H9 (cell line): ENCODE measurements around the gene FAM3B. TPM values are rescaled to one million over a fixed set of nuclear protein-coding genes. Genes with fewer than 3 reads are reported as not detected.

Experiments
- DNase-seq: peaks from one replicate; pipeline ENCODE4 v3.0.0-alpha.2; 2017
- H2AFZ ChIP-seq: one replicate; pipeline ENCODE4 v1.6.1; 2013; ENCODE audit warnings: mild to moderate bottlenecking, low read length, control low read depth, moderate library complexity
- H2AK5ac ChIP-seq: 2 replicates; pipeline ENCODE4 v1.6.1; 2013; ENCODE audit warnings: low read length, control low read depth, mixed read lengths; ENCODE audit not compliant: insufficient read length
- H2BK120ac ChIP-seq: one replicate; pipeline ENCODE4 v1.6.1; 2013; ENCODE audit warnings: low read depth, mild to moderate bottlenecking, low read length, control low read depth, inconsistent platforms; ENCODE audit not compliant: poor library complexity, severe bottlenecking
- H2BK12ac ChIP-seq: 2 replicates; pipeline ENCODE4 v1.6.1; 2013; ENCODE audit warnings: low read length, control low read depth, mixed read lengths, low read depth; ENCODE audit not compliant: insufficient read length
- H2BK15ac ChIP-seq: 2 replicates; pipeline ENCODE4 v1.6.1; 2013; ENCODE audit warnings: low read depth, low read length, control low read depth
- H2BK20ac ChIP-seq: one replicate; pipeline ENCODE4 v1.6.1; 2013; ENCODE audit warnings: low read depth, mild to moderate bottlenecking, low read length, control low read depth, inconsistent platforms; ENCODE audit not compliant: poor library complexity, severe bottlenecking
- H2BK5ac ChIP-seq: 2 replicates; pipeline ENCODE4 v1.6.1; 2013; ENCODE audit warnings: low read length, control low read depth, mixed read lengths; ENCODE audit not compliant: insufficient read length
- H3K14ac ChIP-seq: 2 replicates; pipeline ENCODE4 v1.6.1; 2013; ENCODE audit warnings: low read length, control low read depth; ENCODE audit not compliant: insufficient read depth
- H3K18ac ChIP-seq: 2 replicates; pipeline ENCODE4 v1.6.1; 2013; ENCODE audit warnings: low read depth, mild to moderate bottlenecking, mixed read lengths, low read length, control low read depth; ENCODE audit not compliant: insufficient read length
- H3K23ac ChIP-seq: 2 replicates; pipeline ENCODE4 v1.6.1; 2013; ENCODE audit warnings: low read length, control low read depth, mixed read lengths, low read depth; ENCODE audit not compliant: insufficient read length
- H3K23me2 ChIP-seq: 2 replicates; pipeline ENCODE4 v1.6.1; 2013; ENCODE audit warnings: low read depth, mild to moderate bottlenecking, mixed read lengths, low read length, control low read depth; ENCODE audit not compliant: insufficient read length, poor library complexity, severe bottlenecking
- H3K27ac ChIP-seq: 2 replicates; pipeline ENCODE4 v1.5.1; 2013; ENCODE audit warnings: low read length, control low read depth, mixed read lengths, low read depth; ENCODE audit not compliant: insufficient read length
- H3K27me3 ChIP-seq: 2 replicates; pipeline ENCODE4 v1.6.1; 2013; ENCODE audit warnings: low read length, control low read depth, inconsistent platforms; ENCODE audit not compliant: insufficient read depth
- H3K4ac ChIP-seq: 2 replicates; pipeline ENCODE4 v1.6.1; 2013; ENCODE audit warnings: low read depth, mild to moderate bottlenecking, control low read depth, inconsistent platforms, low read length, moderate library complexity
- H3K4me1 ChIP-seq: 2 replicates; pipeline ENCODE4 v1.6.1; 2013; ENCODE audit warnings: low read length, control low read depth, inconsistent platforms; ENCODE audit not compliant: insufficient read depth
- H3K4me2 ChIP-seq: 2 replicates; pipeline ENCODE4 v1.6.1; 2013; ENCODE audit warnings: low read length, control low read depth, mixed read lengths; ENCODE audit not compliant: insufficient read length, insufficient read depth
- H3K56ac ChIP-seq: 2 replicates; pipeline ENCODE4 v1.6.1; 2013; ENCODE audit warnings: low read depth, mild to moderate bottlenecking, mixed read lengths, low read length, control low read depth; ENCODE audit not compliant: insufficient read length
- H3K79me1 ChIP-seq: 2 replicates; pipeline ENCODE4 v1.6.1; 2013; ENCODE audit warnings: low read depth, mild to moderate bottlenecking, moderate library complexity, low read length, control low read depth, inconsistent platforms; ENCODE audit not compliant: insufficient read depth, poor library complexity, severe bottlenecking
- H3K79me2 ChIP-seq: 2 replicates; pipeline ENCODE4 v1.6.1; 2013; ENCODE audit warnings: low read length, control low read depth, inconsistent platforms; ENCODE audit not compliant: insufficient read depth
- H3K9ac ChIP-seq: 2 replicates; pipeline ENCODE4 v1.6.1; 2013; ENCODE audit warnings: low read length, control low read depth, mixed read lengths; ENCODE audit not compliant: insufficient read length; ENCODE audit errors: extremely low read depth
- H3K9me3 ChIP-seq: one replicate; pipeline ENCODE4 v1.6.1; 2013; ENCODE audit warnings: low read depth, low read length, inconsistent platforms; ENCODE audit not compliant: control insufficient read depth
- H3T11ph ChIP-seq: one replicate; pipeline ENCODE4 v1.6.1; 2013; ENCODE audit warnings: mild to moderate bottlenecking, low read length, control low read depth, inconsistent platforms
- H4K20me1 ChIP-seq: one replicate; pipeline ENCODE4 v1.6.1; 2013; ENCODE audit not compliant: control insufficient read depth, insufficient read length, insufficient read depth
- H4K5ac ChIP-seq: 2 replicates; pipeline ENCODE4 v1.6.1; 2013; ENCODE audit warnings: low read depth, mild to moderate bottlenecking, mixed read lengths, low read length, control low read depth; ENCODE audit not compliant: insufficient read length
- H4K8ac ChIP-seq: replicated peaks from 2 replicates; pipeline ENCODE4 v1.6.1; 2013; ENCODE audit warnings: low read length, control low read depth, mixed read lengths, low read depth; ENCODE audit not compliant: insufficient read length
- H4K91ac ChIP-seq: 2 replicates; pipeline ENCODE4 v1.6.1; 2013; ENCODE audit warnings: low read depth, mild to moderate bottlenecking, moderate library complexity, mixed read lengths, low read length, control low read depth; ENCODE audit not compliant: insufficient read length
- H3K27ac Mint-ChIP-seq, 3 experiments: 2 replicates in 2 of 3; 3 replicates in 1 of 3; pipeline ENCODE4 v1.8.0; 2020 to 2021; ENCODE audit warnings: mixed read lengths in 3 of 3, mild to moderate bottlenecking in 1 of 3, moderate library complexity in 1 of 3
- H3K27me3 Mint-ChIP-seq: 2 replicates; pipeline ENCODE4 v1.8.0; 2021; ENCODE audit warnings: low read depth, mild to moderate bottlenecking, moderate library complexity, mixed read lengths
- H3K36me3 Mint-ChIP-seq, 3 experiments: 2 replicates in 2 of 3; 3 replicates in 1 of 3; pipeline ENCODE4 v1.8.0; 2020 to 2021; ENCODE audit warnings: low read depth in 3 of 3, mixed read lengths in 3 of 3; ENCODE audit not compliant: insufficient read depth in 1 of 3
- H3K4me1 Mint-ChIP-seq, 2 experiments: 2 replicates each; pipeline ENCODE4 v1.8.0; 2020; ENCODE audit warnings: mixed read lengths in 2 of 2
- H3K4me3 Mint-ChIP-seq, 2 experiments: 2 replicates in 1 of 2; 3 replicates in 1 of 2; pipeline ENCODE4 v1.8.0; 2020 to 2021; ENCODE audit warnings: mild to moderate bottlenecking in 2 of 2, mixed read lengths in 2 of 2, moderate library complexity in 1 of 2
- H3K9me3 Mint-ChIP-seq, 2 experiments: 2 replicates in 1 of 2; 3 replicates in 1 of 2; pipeline ENCODE4 v1.8.0; 2020; ENCODE audit warnings: mild to moderate bottlenecking in 2 of 2, mixed read lengths in 2 of 2, moderate library complexity in 1 of 2
- WGBS: extraction: QIAGEN DNeasy Blood & Tissue Kit; methylation state at CpG from one replicate; pipeline ENCODE4 v1.1.7; 2013; ENCODE audit warnings: missing lambda C conversion rate, low lambda C conversion rate, mixed read lengths; ENCODE audit not compliant: insufficient read length; ENCODE audit errors: extremely low coverage; 5-methylcytosine and 5-hydroxymethylcytosine counted together
- total RNA-seq: library from RNA; stranded (reverse); gene quantifications from 2 replicates; pipeline ENCODE4 v1.2.1, GENCODE V29; 2021
- TF ChIP-seq, protein P1 (sequence below): fragments of 200-600 bp; sonication (generic); conservative IDR thresholded peaks from 3 replicates; pipeline ENCODE4 v1.8.0; 2021; ENCODE audit warnings: antibody characterized with exemption, mild to moderate bottlenecking

Gene FAM3B
- total RNA-seq, 1 experiment from 2014 or later: 5.0 TPM

GRCh38 chr21:41289431-41289830 lies 27.2 kb upstream of the FAM3B start:
- H2BK5ac ChIP-seq: no peak overlapping the region
- H3K56ac ChIP-seq: no peak overlapping the region
- no peak overlapping the region for H2AFZ ChIP-seq
- H4K8ac ChIP-seq: no peak overlapping the region
- no peaks in the 10 kb centered on the region for H3K23me2 ChIP-seq
- no peak overlapping the region for H3K9ac ChIP-seq
- H3K27me3 ChIP-seq: no peaks in the 10 kb centered on the region
- H3K27ac Mint-ChIP-seq: no peak overlapping the region
- H4K91ac ChIP-seq: no peak overlapping the region
- no peak overlapping the region for H3T11ph ChIP-seq
- H3K14ac ChIP-seq: no peak overlapping the region
- no peak overlapping the region for H2AK5ac ChIP-seq
- H2BK15ac ChIP-seq: no peak overlapping the region
- no peak overlapping the region for H3K18ac ChIP-seq
- H3K9me3 Mint-ChIP-seq: peaks cover 17 to 21% of the 10 kb centered on the region in 2 experiments
- H3K4me1 ChIP-seq: no peaks in the 10 kb centered on the region
- no peak overlapping the region for H3K4me2 ChIP-seq
- H2BK120ac ChIP-seq: no peak overlapping the region
- H3K9me3 ChIP-seq: peaks cover 13% of the 10 kb centered on the region
- H3K79me2 ChIP-seq: no peaks in the 10 kb centered on the region
- peak; percentile 41 for DNase-seq
- H3K4ac ChIP-seq: no peak overlapping the region
- H3K23ac ChIP-seq: no peak overlapping the region
- TF ChIP-seq, protein P1, sequence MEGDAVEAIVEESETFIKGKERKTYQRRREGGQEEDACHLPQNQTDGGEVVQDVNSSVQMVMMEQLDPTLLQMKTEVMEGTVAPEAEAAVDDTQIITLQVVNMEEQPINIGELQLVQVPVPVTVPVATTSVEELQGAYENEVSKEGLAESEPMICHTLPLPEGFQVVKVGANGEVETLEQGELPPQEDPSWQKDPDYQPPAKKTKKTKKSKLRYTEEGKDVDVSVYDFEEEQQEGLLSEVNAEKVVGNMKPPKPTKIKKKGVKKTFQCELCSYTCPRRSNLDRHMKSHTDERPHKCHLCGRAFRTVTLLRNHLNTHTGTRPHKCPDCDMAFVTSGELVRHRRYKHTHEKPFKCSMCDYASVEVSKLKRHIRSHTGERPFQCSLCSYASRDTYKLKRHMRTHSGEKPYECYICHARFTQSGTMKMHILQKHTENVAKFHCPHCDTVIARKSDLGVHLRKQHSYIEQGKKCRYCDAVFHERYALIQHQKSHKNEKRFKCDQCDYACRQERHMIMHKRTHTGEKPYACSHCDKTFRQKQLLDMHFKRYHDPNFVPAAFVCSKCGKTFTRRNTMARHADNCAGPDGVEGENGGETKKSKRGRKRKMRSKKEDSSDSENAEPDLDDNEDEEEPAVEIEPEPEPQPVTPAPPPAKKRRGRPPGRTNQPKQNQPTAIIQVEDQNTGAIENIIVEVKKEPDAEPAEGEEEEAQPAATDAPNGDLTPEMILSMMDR: no peak
- H3K36me3 Mint-ChIP-seq: peaks cover 0 to 22% (median 8%) of the 10 kb centered on the region in 3 experiments; a peak in 6 of 7 replicates
- peaks cover 3 to 4% of the 10 kb centered on the region in 2 experiments; a peak in 3 of 4 replicates for H3K4me1 Mint-ChIP-seq
- H2BK20ac ChIP-seq: no peak overlapping the region
- H2BK12ac ChIP-seq: no peak overlapping the region
- H4K20me1 ChIP-seq: no peaks in the 10 kb centered on the region
- no peak overlapping the region for H3K27ac ChIP-seq
- H3K27me3 Mint-ChIP-seq: peaks cover 11% of the 10 kb centered on the region
- no peak overlapping the region for H3K4me3 Mint-ChIP-seq
- no peak overlapping the region for H4K5ac ChIP-seq
- no CpG with 5 or more reads among the region's 13 CpGs for WGBS
- H3K79me1 ChIP-seq: no peaks in the 10 kb centered on the region
